Measurements from ENCODE around the gene SMARCC1. TPM values are rescaled to one million over a fixed set of nuclear protein-coding genes. Genes with fewer than 3 reads are reported as not detected.

SMARCC1 gene
- polyA plus RNA-seq, 4 donors = 109 to 127 (median 124) TPM

- no peak for DNase-seq (ENCODE audit: low read depth in 4 of 4, low spot score in 2 of 4)
Measured at GRCh38 chr3:47594792-47595191, 186.9 kb downstream of the SMARCC1 start.

DNA sequence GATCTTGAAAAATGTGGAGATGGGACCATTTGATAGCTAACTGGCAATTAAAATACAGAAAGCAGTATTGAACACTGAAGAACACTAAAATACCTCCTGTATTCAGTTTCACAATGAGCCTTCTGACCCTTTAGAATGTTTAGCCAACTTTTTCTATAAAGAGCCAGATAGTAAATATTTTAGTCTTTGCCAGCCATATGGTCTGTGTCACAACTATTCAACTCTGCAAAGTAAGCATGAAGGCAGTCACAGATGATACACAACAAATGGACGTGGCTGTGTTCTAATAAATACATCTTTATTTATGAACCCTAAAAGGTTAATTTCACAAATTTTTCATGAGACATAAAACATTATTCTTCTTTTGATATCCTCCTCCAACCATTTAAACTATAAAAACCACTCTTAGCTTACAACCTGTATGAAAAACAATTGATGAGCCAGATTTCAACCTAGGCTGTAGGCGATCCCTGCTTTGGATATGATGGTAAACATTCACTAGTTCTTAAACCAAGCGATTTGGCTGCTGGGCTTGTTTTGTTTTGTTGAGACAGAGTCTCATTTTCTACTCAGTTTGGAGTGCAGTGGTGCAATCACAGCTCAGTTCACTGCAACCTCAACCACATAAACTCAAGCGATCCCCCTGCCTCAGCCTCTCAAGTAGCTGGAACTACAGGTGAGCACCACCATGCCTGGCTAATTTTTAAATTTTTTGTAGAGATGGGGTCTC, 189.5 kb downstream of the SMARCC1 start:
- peak in 1 of 4 donors; percentile 33 for DNase-seq (ENCODE audit: low read depth in 4 of 4, low spot score in 2 of 4)

DNA sequence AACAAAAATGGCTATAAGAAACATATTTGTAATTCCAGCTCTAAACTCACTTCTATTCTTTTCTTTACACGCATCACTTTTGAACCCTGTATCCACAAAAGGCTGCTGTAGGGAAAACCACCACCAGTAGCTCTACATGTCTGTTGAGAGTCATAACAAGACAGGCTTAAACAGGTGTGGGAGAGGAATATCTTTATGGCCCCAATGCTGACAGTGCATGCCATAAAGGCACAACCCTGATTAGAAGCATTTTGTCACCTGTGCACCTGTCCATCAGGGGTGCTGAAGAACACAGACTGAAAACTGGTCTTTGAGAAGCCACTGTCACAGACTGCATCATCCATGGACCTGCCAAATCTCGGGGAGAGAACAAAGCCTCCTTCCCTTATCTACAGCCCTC, 191.5 kb downstream of the SMARCC1 start:
- DNase-seq (ENCODE audit: low read depth in 4 of 4, low spot score in 2 of 4) = no peak

DNA sequence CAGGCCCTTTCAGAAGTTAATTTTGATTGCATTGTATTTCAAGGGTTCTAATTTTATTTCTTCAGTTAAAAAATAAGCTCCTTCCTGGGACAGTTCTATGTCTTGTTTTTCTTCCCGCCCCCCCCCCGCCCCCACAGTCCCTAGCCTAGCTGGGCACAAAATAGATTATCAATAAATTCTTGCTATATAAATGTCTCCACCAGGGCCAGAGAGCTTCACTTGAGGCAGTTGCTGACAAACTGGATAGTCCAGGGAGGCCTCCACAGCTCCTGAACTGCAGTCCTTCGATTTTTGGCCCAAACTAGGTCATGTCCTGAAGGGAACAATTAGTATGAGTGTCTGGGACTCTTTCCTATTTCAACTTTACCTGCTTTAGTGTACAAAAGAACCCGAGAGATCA, 193.1 kb downstream of the SMARCC1 start:
- no peak for DNase-seq (ENCODE audit: low read depth in 4 of 4, low spot score in 2 of 4)

- DNase-seq (ENCODE audit: low read depth in 4 of 4, low spot score in 2 of 4) = no peak
Measured at GRCh38 chr3:47588053-47588452, 193.6 kb downstream of the SMARCC1 start.

GRCh38 chr3:47586746-47587145, 194.9 kb downstream of the SMARCC1 start:
- DNase-seq (ENCODE audit: low read depth in 4 of 4, low spot score in 2 of 4) = no peak

DNA sequence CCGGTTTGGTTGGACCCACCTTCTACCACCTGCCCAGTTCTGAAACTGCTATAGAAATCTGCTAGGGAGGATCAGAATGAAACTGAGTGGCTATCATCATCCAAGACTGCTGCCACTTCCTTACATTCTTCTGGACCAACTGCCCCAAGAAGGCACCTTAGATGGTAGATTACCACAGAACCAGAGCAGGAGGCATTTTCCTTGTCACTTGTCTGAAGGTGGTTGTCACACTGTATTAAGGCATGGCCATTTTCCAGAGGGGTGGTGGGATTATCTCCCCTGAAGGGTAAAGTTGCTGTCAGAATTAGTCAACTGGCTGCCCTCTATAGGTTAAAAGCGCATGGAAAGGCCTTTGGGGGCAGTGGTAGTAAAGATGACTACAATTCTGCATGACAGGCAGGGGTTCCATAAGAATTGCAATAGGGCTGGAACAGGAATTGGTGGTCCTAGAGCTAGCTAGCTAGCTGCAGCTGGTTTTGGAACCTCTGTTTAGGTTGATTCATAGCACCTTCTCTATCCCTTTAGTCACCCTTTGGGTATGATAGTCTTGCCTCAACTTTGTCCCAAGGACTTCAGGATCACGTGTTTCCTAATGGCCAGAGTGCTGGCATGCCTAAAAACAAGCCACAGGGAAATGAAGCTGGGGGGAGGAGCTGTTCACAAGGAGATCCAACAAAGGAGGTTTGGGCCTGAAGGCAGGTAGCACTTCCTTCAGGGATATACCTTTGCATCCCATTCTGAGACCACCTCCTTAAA, 198.2 kb downstream of the SMARCC1 start:
- DNase-seq (ENCODE audit: low read depth in 4 of 4, low spot score in 2 of 4) = no peak

GRCh38 chr3:47581835-47582234, 199.9 kb downstream of the SMARCC1 start:
- no peak for DNase-seq (ENCODE audit: low read depth in 4 of 4, low spot score in 2 of 4)

DNA sequence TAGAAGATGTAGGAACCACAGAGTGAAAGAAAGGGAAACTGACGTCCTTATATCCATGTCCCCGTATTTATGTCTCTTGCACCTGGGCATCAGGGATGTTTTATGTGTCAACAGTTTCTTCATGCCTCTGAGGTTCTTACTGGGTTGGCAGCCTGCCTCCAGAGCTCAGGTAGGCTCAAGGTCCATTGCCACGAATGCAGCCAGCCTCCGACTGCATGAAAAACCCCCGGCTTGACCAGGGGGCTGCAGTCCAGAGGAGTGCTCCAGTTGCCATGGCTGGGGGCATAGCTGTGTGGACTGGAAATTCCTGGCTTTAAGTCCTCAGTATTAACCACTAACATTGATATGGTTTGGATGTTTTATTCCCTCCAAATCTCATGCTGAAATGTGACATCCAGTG, 200.3 kb downstream of the SMARCC1 start:
- DNase-seq (ENCODE audit: low read depth in 4 of 4, low spot score in 2 of 4) = no peak

GRCh38 chr3:47580481-47580880, 201.2 kb downstream of the SMARCC1 start:
- DNase-seq (ENCODE audit: low read depth in 4 of 4, low spot score in 2 of 4) = no peak

DNA sequence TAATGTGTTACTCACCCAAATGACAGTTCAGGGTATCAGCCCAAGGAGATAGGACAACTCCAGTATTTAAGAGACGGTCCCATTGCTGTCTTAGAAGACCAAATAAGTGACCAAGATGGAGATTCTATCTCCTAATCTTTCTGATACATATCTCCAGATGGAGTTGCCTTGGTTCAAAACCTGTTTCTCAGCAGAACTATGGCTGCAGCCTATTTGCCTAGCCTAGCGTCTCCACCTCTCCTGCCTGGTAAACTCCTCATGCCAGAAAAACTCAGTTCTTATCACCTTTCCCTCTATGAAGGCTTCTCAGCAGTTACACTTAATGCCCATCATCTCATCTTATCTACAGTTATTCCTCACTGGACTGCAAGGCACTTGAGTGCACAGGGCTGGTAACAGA, 201.8 kb downstream of the SMARCC1 start:
- no peak for DNase-seq (ENCODE audit: low read depth in 4 of 4, low spot score in 2 of 4)

- no peak for DNase-seq (ENCODE audit: low read depth in 4 of 4, low spot score in 2 of 4)
Measured at GRCh38 chr3:47578691-47579632, 202.7 kb downstream of the SMARCC1 start, which contains the start of gene CSPG5. Gene CSPG5, minus strand, starts transcription at chr3:47578865. Its CDS starts 172 bp downstream, at chr3:47578693.

DNA sequence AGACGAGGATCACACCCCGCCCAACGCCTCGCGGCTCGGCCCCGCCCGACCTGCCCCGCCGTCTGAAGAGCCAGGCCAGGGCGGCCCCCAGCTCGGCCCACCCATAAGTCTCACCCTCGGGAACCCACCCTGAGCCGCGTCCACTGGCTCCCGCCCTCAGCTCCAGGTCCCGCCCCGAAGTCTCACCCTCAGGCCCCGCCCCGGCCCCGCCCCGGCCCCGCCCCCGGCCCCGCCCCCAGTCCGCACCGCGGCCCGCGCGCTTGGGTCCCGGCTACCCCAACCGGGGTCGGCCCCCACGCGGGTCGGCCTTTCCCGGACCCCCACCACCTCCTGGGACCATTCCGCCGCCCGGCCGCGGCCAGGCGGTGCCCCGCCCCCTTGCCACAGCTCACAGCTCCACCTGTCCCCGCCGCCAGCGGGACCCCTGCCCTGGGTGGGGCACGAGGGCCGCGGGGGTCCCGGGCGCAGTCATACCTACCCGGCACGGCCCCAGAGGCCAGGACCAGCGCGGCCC, 203.5 kb downstream of the SMARCC1 start:
- DNase-seq (ENCODE audit: low read depth in 4 of 4, low spot score in 2 of 4) = no peak

- DNase-seq (ENCODE audit: low read depth in 4 of 4, low spot score in 2 of 4) = no peak
Measured at GRCh38 chr3:47577583-47578118, 204.0 kb downstream of the SMARCC1 start.

GRCh38 chr3:47573190-47574172, 208.2 kb downstream of the SMARCC1 start:
- no peak for DNase-seq (ENCODE audit: low read depth in 4 of 4, low spot score in 2 of 4)

DNA sequence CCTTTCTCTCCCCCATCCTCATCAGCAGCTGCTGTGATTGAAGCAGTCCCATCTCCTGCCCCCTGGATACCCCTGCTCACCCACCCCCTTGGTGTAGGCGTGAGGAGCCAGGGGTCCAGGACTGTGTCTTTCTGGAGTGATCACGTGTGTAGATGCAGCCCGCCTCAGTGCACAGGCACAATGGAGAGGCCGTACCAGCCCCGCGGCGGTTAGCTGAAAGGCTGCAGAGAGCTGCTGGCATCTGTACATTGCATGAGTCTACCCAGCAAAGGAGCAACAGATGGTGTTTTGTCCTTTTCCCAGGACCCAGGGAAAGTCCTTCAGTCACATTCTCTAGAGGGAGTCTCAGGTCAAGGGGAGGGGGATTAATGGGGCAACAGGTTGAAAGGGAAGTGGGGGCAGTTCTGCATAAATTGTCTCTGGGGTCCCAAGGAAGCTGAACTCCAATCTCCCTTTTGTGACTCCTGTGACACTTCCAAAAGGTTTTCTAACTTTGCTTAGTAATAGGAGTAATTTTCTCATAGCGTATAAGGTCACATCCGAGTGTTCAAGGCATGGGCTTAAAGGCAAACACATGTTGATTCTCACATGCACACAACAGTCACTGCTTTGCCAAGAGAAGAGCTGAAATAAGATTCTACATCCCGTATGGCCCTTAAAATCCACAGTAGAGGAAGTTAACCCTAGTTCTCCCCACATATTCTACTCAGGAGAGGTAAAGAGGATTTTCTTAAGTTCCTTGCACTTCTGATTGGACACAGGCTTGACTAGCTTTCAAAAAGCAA, 210.1 kb downstream of the SMARCC1 start:
- no peak for DNase-seq (ENCODE audit: low read depth in 4 of 4, low spot score in 2 of 4)

DNA sequence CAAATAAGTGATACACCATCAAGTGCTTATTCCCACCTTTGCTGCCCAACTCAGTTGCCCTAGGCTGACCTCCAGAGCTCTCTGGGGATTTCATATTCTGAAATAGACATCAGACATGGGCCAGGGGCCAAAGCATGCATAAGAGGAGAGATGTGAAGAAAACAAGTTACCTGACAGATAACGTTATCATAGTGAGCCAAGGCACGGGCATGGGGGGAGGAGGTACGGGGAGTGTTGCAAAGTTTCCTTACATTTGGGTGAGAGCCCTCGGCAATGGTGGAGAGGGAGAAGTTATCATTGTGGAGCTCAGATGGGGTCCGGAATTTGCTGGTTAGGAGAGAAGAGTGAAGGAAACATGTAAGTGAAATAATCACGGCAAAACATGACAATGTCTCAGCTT, 212.8 kb downstream of the SMARCC1 start:
- DNase-seq (ENCODE audit: low read depth in 4 of 4, low spot score in 2 of 4) = no peak

DNA sequence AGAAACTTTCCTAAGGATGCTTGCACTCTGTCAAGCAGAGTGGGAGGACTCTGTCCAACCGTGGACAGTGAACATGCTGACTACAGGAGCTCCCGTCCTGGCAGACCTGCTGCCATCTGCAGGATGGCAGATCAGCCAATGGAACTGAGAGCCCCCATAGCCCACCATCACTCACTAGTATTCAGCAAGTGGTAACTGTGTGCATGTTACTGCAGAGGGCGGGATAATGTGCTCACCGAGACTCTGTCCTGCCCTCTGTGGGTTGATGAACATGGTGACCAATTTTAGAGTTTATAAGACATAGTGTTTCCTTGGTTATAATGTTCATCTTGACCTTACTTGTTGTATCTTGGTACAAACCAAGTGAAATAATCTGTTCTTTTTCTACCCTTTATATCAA, 214.5 kb downstream of the SMARCC1 start:
- DNase-seq (ENCODE audit: low read depth in 4 of 4, low spot score in 2 of 4) = no peak

Measured in left renal cortex interstitium (tissue), 4 donors.